ENCODE results near the gene MICOS13.

The MICOS13 gene

GRCh38 chr19:5678071-5678718 is 2.1 kb downstream of the MICOS13 start:
- TF ChIP-seq, protein P1, sequence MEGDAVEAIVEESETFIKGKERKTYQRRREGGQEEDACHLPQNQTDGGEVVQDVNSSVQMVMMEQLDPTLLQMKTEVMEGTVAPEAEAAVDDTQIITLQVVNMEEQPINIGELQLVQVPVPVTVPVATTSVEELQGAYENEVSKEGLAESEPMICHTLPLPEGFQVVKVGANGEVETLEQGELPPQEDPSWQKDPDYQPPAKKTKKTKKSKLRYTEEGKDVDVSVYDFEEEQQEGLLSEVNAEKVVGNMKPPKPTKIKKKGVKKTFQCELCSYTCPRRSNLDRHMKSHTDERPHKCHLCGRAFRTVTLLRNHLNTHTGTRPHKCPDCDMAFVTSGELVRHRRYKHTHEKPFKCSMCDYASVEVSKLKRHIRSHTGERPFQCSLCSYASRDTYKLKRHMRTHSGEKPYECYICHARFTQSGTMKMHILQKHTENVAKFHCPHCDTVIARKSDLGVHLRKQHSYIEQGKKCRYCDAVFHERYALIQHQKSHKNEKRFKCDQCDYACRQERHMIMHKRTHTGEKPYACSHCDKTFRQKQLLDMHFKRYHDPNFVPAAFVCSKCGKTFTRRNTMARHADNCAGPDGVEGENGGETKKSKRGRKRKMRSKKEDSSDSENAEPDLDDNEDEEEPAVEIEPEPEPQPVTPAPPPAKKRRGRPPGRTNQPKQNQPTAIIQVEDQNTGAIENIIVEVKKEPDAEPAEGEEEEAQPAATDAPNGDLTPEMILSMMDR (conservative IDR thresholded peaks at IDR 0.05; ENCODE audit: control insufficient read depth, insufficient read depth, low read depth, low read length), result no peak
- H3K4me3 ChIP-seq (ENCODE audit: control insufficient read depth, low read depth, low read length), result no peak overlapping the region
- DNase-seq (ENCODE audit: low read depth), result no peak

- TF ChIP-seq, protein P1 (conservative IDR thresholded peaks at IDR 0.05; ENCODE audit: control insufficient read depth, insufficient read depth, low read depth, low read length), result no peak
- no peak overlapping the region for H3K4me3 ChIP-seq (ENCODE audit: control insufficient read depth, low read depth, low read length)
- DNase-seq (ENCODE audit: low read depth), result no peak
These were observed 2.7 kb downstream of the MICOS13 start for GRCh38 chr19:5677580-5677979.

GRCh38 chr19:5677136-5677535 is 3.2 kb downstream of the MICOS13 start:
- TF ChIP-seq, protein P1 (conservative IDR thresholded peaks at IDR 0.05; ENCODE audit: control insufficient read depth, insufficient read depth, low read depth, low read length), result no peak
- no peak for DNase-seq (ENCODE audit: low read depth)
- no peak overlapping the region for H3K4me3 ChIP-seq (ENCODE audit: control insufficient read depth, low read depth, low read length)

- TF ChIP-seq, protein P1 (conservative IDR thresholded peaks at IDR 0.05; ENCODE audit: control insufficient read depth, insufficient read depth, low read depth, low read length), result no peak
- no peak overlapping the region for H3K4me3 ChIP-seq (ENCODE audit: control insufficient read depth, low read depth, low read length)
- no peak for DNase-seq (ENCODE audit: low read depth)
These were observed 3.6 kb downstream of the MICOS13 start for GRCh38 chr19:5676772-5677105.

DNA sequence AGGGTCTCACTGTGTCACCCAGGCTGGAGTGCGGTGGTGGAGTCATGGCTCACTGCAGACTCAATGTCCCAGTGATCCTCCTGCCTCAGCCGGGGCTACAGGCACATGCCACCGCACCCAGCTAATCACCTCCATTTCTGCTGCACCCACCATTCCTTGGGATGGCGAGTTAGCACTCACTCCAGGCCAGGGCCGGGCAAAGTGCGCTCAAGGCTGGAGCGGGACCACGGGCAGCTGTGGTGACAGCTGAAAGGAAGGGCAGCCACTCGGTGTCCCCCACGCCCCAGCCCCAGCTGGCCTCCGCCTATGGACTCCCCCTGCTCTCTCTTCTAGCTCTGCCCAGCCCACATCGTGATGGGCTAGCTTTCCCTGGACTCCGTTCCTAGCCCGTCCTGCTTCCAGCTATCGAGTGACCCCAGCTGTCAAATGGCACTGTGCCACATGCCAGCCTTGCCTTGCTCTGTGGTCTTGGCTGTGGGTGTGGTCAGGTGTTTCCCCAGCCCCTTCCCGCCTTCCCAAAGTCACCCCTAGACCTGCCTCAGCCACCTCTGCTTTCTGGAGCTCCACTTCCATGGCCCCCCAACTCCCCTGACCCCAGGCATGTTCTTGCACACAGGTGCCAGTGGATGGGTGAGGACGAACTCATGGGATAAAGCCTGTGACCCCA is 4.1 kb downstream of the MICOS13 start:
- no peak overlapping the region for H3K4me3 ChIP-seq (ENCODE audit: control insufficient read depth, low read depth, low read length)
- TF ChIP-seq, protein P1 (conservative IDR thresholded peaks at IDR 0.05; ENCODE audit: control insufficient read depth, insufficient read depth, low read depth, low read length), result no peak
- DNase-seq (ENCODE audit: low read depth), result no peak

DNA sequence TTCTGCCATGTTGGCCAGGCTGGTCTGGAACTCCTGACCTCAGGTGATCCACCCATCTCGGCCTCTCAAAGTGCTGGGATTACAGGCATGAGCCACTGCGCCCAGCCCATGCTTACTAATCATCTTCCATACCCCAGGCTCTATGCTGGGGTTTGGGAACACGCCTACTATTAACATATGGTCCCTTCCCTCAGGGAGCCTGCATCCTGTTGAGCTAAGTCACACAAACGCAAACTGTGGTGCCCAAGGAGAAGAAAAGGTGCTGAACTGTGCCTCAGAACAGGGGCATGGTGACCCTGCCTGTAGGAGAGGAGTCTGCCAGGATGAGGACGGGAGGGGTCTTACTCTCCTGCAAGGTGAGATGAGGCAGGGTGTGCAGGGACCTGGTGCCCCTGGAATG is 5.6 kb downstream of the MICOS13 start:
- H3K4me3 ChIP-seq (ENCODE audit: control insufficient read depth, low read depth, low read length), result no peak overlapping the region
- no peak for DNase-seq (ENCODE audit: low read depth)
- TF ChIP-seq, protein P1 (conservative IDR thresholded peaks at IDR 0.05; ENCODE audit: control insufficient read depth, insufficient read depth, low read depth, low read length), result no peak

All from fibroblast of mammary gland (primary cell).